HCT116 (cell line): ENCODE data around the gene CAVIN1. TPM values are rescaled to one million over a fixed set of nuclear protein-coding genes. Genes with fewer than 3 reads are reported as not detected.

Experiments
- ATAC-seq: fragments of 200-7000 bp; cut with Tn5 transposase; 2 replicates; pipeline ENCODE4 v1.9.1; 2020; ENCODE audit warnings: mild to moderate bottlenecking, moderate library complexity
- BruUV-seq: library from RNA; stranded (reverse); fragments of 400-500 nt; replicated peaks from 2 replicates; lab custom pipeline; 2021; lab: Mats Ljungman, UMichigan
- CTCF ChIA-PET: fragments of 300-600 bp; sonication (Branson Sonifier 250); formaldehyde crosslinking; loops from one replicate; lab custom pipeline; 2021; ENCODE audit warnings: antibody characterized with exemption; lab: Charles Lee
- POLR2A ChIA-PET: fragments of 300-600, 350-600 bp; sonication (Branson Sonifier 250); formaldehyde crosslinking; loops from one replicate; lab custom pipeline; 2021; ENCODE audit warnings: antibody characterized with exemption; lab: Charles Lee
- RAD21 ChIA-PET, 2 experiments: fragments of 300-600 bp; sonication (Branson Sonifier 250); formaldehyde crosslinking; loops; one replicate each; lab custom pipeline; 2023; ENCODE audit warnings: low total read pairs in 2 of 2; ENCODE audit not compliant: uncharacterized antibody in 2 of 2, unreplicated experiment in 2 of 2, low non-redundant PET in 1 of 2; lab: Charles Lee
- DNase-seq: peaks from one replicate; pipeline ENCODE4 v3.0.0-alpha.2; 2010; ENCODE audit warnings: low read depth, low spot score
- H2AFZ ChIP-seq: fragments of 200-600 bp; shearing (Covaris generic), sonication (generic); 2 replicates; pipeline ENCODE4 v1.6.1; 2017; ENCODE audit warnings: low read depth, mixed run types, mixed read lengths, antibody characterized with exemption, low read length; ENCODE audit not compliant: poor library complexity, severe bottlenecking
- H3K27ac ChIP-seq: 2 replicates; pipeline ENCODE4 v1.5.1; 2012; ENCODE audit warnings: low read depth, low read length
- H3K27me3 ChIP-seq: fragments of 200-600 bp; sonication (generic); 2 replicates; pipeline ENCODE4 v1.6.1; 2016; ENCODE audit warnings: mixed run types, low read length, mixed read lengths; ENCODE audit not compliant: insufficient read depth
- H3K36me3 ChIP-seq, 2 experiments: fragments of 200-500 bp in 1 of 2; fragments of 200-600 bp in 1 of 2; sonication (Bioruptor generic) in 1 of 2; sonication (generic) in 1 of 2; 2 replicates each; pipeline versions ENCODE4 v1.5.1 to v1.6.1; 2014 to 2016; ENCODE audit warnings: low read length in 2 of 2, inconsistent platforms in 1 of 2, mixed read lengths in 1 of 2, mixed run types in 1 of 2; ENCODE audit not compliant: insufficient read depth in 2 of 2, control insufficient read depth in 1 of 2
- H3K4me1 ChIP-seq, 2 experiments: fragments of 200-600 bp in 1 of 2; sonication (generic) in 1 of 2; 2 replicates each; pipeline versions ENCODE4 v1.5.1 to v1.6.1; 2012 to 2017; ENCODE audit warnings: low read length in 2 of 2, inconsistent platforms in 1 of 2, mild to moderate bottlenecking in 1 of 2, mixed read lengths in 1 of 2, mixed run types in 1 of 2, moderate library complexity in 1 of 2; ENCODE audit not compliant: insufficient read depth in 2 of 2, control insufficient read depth in 1 of 2
- H3K4me2 ChIP-seq: fragments of 200-600 bp; sonication (generic); 2 replicates; pipeline ENCODE4 v1.6.1; 2017; ENCODE audit warnings: mixed run types, low read length, mixed read lengths
- H3K4me3 ChIP-seq, 2 experiments: fragments of 200-600 bp in 1 of 2; sonication (generic) in 1 of 2; replicated peaks in 1 of 2; 2 replicates each; pipeline ENCODE4 v1.5.1; 2011 to 2016; ENCODE audit warnings: low read length in 2 of 2, control low read depth in 1 of 2, low read depth in 1 of 2, mild to moderate bottlenecking in 1 of 2, mixed read lengths in 1 of 2, mixed run types in 1 of 2
- H3K79me2 ChIP-seq: fragments of 200-600 bp; sonication (generic); 2 replicates; pipeline ENCODE4 v1.6.1; 2017; ENCODE audit warnings: mild to moderate bottlenecking, mixed run types, low read length, moderate library complexity, mixed read lengths; ENCODE audit not compliant: insufficient read depth
- H3K9ac ChIP-seq: fragments of 200-600 bp; sonication (generic); 2 replicates; pipeline ENCODE4 v1.6.1; 2016; ENCODE audit warnings: low read length, mixed read lengths
- H3K9me2 ChIP-seq: fragments of 200-600 bp; sonication (generic), shearing (Covaris generic); 2 replicates; pipeline ENCODE4 v1.6.1; 2017; ENCODE audit warnings: mixed run types, mild to moderate bottlenecking, moderate library complexity; ENCODE audit not compliant: insufficient read depth
- H3K9me3 ChIP-seq, 2 experiments: fragments of 200-500 bp in 1 of 2; fragments of 200-600 bp in 1 of 2; sonication (Bioruptor generic) in 1 of 2; sonication (generic) in 1 of 2; 2 replicates each; pipeline ENCODE4 v1.6.1; 2014 to 2017; ENCODE audit warnings: low read length in 2 of 2, mixed read lengths in 2 of 2, inconsistent platforms in 1 of 2, low read depth in 1 of 2, mild to moderate bottlenecking in 1 of 2, mixed run types in 1 of 2, moderate library complexity in 1 of 2; ENCODE audit not compliant: control insufficient read depth in 1 of 2, insufficient read depth in 1 of 2
- H4K20me1 ChIP-seq: fragments of 200-600 bp; sonication (generic), shearing (Covaris generic); 2 replicates; pipeline ENCODE4 v1.6.1; 2017; ENCODE audit warnings: mixed run types, mild to moderate bottlenecking, moderate library complexity; ENCODE audit not compliant: insufficient read depth
- CBX3 ChIP-seq: IDR thresholded peaks from 2 replicates; pipeline ENCODE4 v1.6.1; 2012; ENCODE audit warnings: low read depth
- EZH2phosphoT487 ChIP-seq: fragments of 200-600 bp; IDR thresholded peaks from 2 replicates; pipeline ENCODE4 v1.6.1; 2018; ENCODE audit warnings: antibody characterized with exemption, borderline replicate concordance
- SIN3A ChIP-seq: IDR thresholded peaks from 2 replicates; pipeline ENCODE4 v1.6.1; 2012; ENCODE audit warnings: low read depth
- SP1 ChIP-seq: IDR thresholded peaks from 2 replicates; pipeline ENCODE4 v1.6.1; 2012; ENCODE audit warnings: low read depth
- intact Hi-C: fragments of 100-400 bp; cut with micrococcal nuclease; formaldehyde crosslinking; loops from 2 replicates; pipeline ENCODE4 v1.10.0; 2022
- total RNA-seq: library from RNA; stranded (reverse); gene quantifications from one replicate; pipeline ENCODE4 v1.2.1, GENCODE V29; 2021; ENCODE audit not compliant: unreplicated experiment
- TF ChIP-seq, protein P1 (sequence below), 3 experiments: fragments of 200-600 bp in 1 of 3; sonication (generic) in 1 of 3; IDR thresholded peaks in 2 of 3; conservative IDR thresholded peaks in 1 of 3; 2 replicates each; pipeline ENCODE4 v1.5.1; 2012 to 2017; ENCODE audit warnings: low read depth in 2 of 3, low read length in 2 of 3, antibody characterized with exemption in 1 of 3, borderline replicate concordance in 1 of 3, control low read depth in 1 of 3, mild to moderate bottlenecking in 1 of 3, mixed read lengths in 1 of 3, mixed run types in 1 of 3, moderate library complexity in 1 of 3; ENCODE audit not compliant: insufficient read depth in 1 of 3

CAVIN1 gene
- total RNA-seq, 1 experiment from 2014 or later = 79.7 TPM

DNA sequence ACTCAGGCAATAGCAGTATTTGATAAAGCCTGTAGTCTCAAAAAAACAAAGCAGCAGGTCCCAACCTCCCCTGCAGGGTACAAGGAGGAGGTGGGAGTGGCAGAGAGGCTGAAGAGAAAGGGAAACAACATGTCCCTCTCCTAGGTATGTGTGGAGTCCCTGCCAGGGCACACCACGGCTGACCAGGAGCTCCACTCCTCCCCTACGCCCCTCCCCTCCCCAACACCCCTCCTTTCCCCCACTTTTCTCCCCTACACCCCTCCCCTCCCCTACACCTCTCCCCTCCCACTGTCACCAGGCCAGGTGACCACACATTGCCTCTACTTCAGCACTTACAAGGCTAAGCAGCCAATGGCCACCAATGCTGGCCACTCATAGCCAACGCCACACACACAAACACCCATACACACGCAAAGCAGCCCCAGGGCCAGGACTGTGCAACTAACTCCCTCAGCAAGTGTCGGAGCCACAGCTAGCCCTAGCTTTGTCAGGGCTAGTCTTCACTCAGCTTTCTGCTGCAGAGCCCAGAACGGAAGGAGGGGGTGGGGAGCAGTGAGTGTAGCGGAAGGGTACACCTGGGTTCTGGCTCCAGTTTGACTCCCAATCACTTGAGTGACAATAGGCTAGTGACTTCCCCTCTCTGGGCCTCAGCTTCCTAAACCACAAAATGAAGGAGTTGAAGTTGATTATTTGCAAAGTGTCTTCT, 8.2 kb downstream of the CAVIN1 start:
- CTCF ChIA-PET = interaction anchor here (0.8 to 1.2 kb wide), 2 partner anchors 9 to 113 kb away, joined by 3 to 4 read pairs; no protein-coding TSS in a partner anchor
- H3K27ac ChIP-seq = no peak overlapping the region
- H2AFZ ChIP-seq = no peak overlapping the region
- no peak overlapping the region for H3K4me2 ChIP-seq
- RAD21 ChIA-PET = no interaction called here
- peaks cover 0 to 8% of the 10 kb centered on the region in 2 experiments; a peak in 2 of 4 replicates for H3K36me3 ChIP-seq
- peaks cover 3% of the 10 kb centered on the region; the same call in 1 of the 2 replicates for H4K20me1 ChIP-seq
- DNase-seq (no peak), ATAC-seq (no peak)
- H3K4me3 ChIP-seq = no peak overlapping the region
- no peaks in the 10 kb centered on the region for H3K9me2 ChIP-seq
- peaks cover 96% of the 10 kb centered on the region for H3K79me2 ChIP-seq
- H3K4me1 ChIP-seq = peaks cover 25 to 52% of the 10 kb centered on the region in 2 experiments
- H3K9me3 ChIP-seq = no peaks in the 10 kb centered on the region
- H3K27me3 ChIP-seq = no peaks in the 10 kb centered on the region
- H3K9ac ChIP-seq = no peak overlapping the region
- POLR2A ChIA-PET = interaction anchor here (0.9 kb wide), 1 partner anchor 8 kb away, joined by 5 read pairs; the partner anchor contains the start of gene CAVIN1
- no TSS peak for BruUV-seq
- TF ChIP-seq CBX3 = no peak
- TF ChIP-seq SP1 = no peak
- TF ChIP-seq, protein P1, sequence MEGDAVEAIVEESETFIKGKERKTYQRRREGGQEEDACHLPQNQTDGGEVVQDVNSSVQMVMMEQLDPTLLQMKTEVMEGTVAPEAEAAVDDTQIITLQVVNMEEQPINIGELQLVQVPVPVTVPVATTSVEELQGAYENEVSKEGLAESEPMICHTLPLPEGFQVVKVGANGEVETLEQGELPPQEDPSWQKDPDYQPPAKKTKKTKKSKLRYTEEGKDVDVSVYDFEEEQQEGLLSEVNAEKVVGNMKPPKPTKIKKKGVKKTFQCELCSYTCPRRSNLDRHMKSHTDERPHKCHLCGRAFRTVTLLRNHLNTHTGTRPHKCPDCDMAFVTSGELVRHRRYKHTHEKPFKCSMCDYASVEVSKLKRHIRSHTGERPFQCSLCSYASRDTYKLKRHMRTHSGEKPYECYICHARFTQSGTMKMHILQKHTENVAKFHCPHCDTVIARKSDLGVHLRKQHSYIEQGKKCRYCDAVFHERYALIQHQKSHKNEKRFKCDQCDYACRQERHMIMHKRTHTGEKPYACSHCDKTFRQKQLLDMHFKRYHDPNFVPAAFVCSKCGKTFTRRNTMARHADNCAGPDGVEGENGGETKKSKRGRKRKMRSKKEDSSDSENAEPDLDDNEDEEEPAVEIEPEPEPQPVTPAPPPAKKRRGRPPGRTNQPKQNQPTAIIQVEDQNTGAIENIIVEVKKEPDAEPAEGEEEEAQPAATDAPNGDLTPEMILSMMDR (IDR thresholded peaks at IDR 0.05 in 2 of 3, conservative IDR thresholded peaks at IDR 0.05 in 1 of 3; ENCODE audit: borderline replicate concordance in 1 of 3, insufficient read depth in 1 of 3, low read depth in 2 of 3, low read length in 2 of 3) = no peak
- no peak for TF ChIP-seq SIN3A
- TF ChIP-seq EZH2phosphoT487 = no peak
- intact Hi-C loops = no loop called here
